ENCODE results near the gene FBXO36. TPM values are rescaled to one million over a fixed set of nuclear protein-coding genes. Genes with fewer than 3 reads are reported as not detected.
"Not testable (repeated sequence)": the region's sequence is repeated elsewhere in the genome, so short reads cannot be mapped to it uniquely, and the experiment has no call there.

The FBXO36 gene
- total RNA-seq (2014; rRNA removed; shearing (Covaris generic)), result 0.42 and 0.43 TPM in 2 replicates
- polyA plus RNA-seq (2015; cell fraction: cytosol; rRNA removed), result 1.9 and 2.0 TPM in 2 replicates
- 1.0 and 2.5 TPM in 2 replicates for polyA plus RNA-seq (2015; cell fraction: nucleus; rRNA removed)

- peak; percentile 69 for DNase-seq (ENCODE audit: low read depth)
These were observed at the start of gene FBXO36 for GRCh38 chr2:229922449-229923386. TSS of gene FBXO36 (plus strand) at chr2:229922503. CDS start at chr2:229922514, 11 bp downstream.

GRCh38 chr2:229873123-229873581, 49.2 kb upstream of the FBXO36 start:
- DNase-seq (ENCODE audit: low read depth), result no peak

GRCh38 chr2:229874647-229875046, 47.7 kb upstream of the FBXO36 start:
- DNase-seq (ENCODE audit: low read depth), result no peak

GRCh38 chr2:229875549-229875948, 46.8 kb upstream of the FBXO36 start:
- no peak for DNase-seq (ENCODE audit: low read depth)

GRCh38 chr2:229879191-229879950, 42.9 kb upstream of the FBXO36 start:
- no peak for DNase-seq (ENCODE audit: low read depth)

GRCh38 chr2:229880892-229881586, 41.3 kb upstream of the FBXO36 start:
- no peak for DNase-seq (ENCODE audit: low read depth)

GRCh38 chr2:229882583-229882982, 39.7 kb upstream of the FBXO36 start:
- no peak for DNase-seq (ENCODE audit: low read depth)

GRCh38 chr2:229884775-229885699, 37.3 kb upstream of the FBXO36 start:
- DNase-seq (ENCODE audit: low read depth), result no peak

- no peak for DNase-seq (ENCODE audit: low read depth)
These were observed 34.9 kb upstream of the FBXO36 start for GRCh38 chr2:229887441-229887840.

- no peak for DNase-seq (ENCODE audit: low read depth)
These were observed 34.3 kb upstream of the FBXO36 start for GRCh38 chr2:229888031-229888430.

GRCh38 chr2:229889023-229889422, 33.3 kb upstream of the FBXO36 start:
- DNase-seq (ENCODE audit: low read depth), result no peak

GRCh38 chr2:229896857-229897256, 25.4 kb upstream of the FBXO36 start:
- DNase-seq (ENCODE audit: low read depth), result no peak

- no peak for DNase-seq (ENCODE audit: low read depth)
These were observed 22.7 kb upstream of the FBXO36 start for GRCh38 chr2:229899604-229900003.

GRCh38 chr2:229900012-229900411, 22.3 kb upstream of the FBXO36 start:
- no peak for DNase-seq (ENCODE audit: low read depth)

GRCh38 chr2:229900514-229900913, 21.8 kb upstream of the FBXO36 start:
- DNase-seq (ENCODE audit: low read depth), result not testable (repeated sequence)

GRCh38 chr2:229901819-229902218, 20.5 kb upstream of the FBXO36 start:
- DNase-seq (ENCODE audit: low read depth), result peak; percentile 80

GRCh38 chr2:229903037-229903436, 19.3 kb upstream of the FBXO36 start:
- no peak for DNase-seq (ENCODE audit: low read depth)

- DNase-seq (ENCODE audit: low read depth), result no peak
These were observed 16.7 kb upstream of the FBXO36 start for GRCh38 chr2:229905601-229906000.

- DNase-seq (ENCODE audit: low read depth), result no peak
These were observed 13.2 kb upstream of the FBXO36 start for GRCh38 chr2:229909090-229909489.

- DNase-seq (ENCODE audit: low read depth), result no peak
These were observed 12.0 kb upstream of the FBXO36 start for GRCh38 chr2:229910147-229910831.
